ENCODE data around the gene SH3BP1.

Gene SH3BP1

GRCh38 chr22:37680191-37680851 is 40.9 kb downstream of the SH3BP1 start:
- no peak for TF ChIP-seq CTCF (IDR thresholded peaks at IDR 0.05; ENCODE audit: insufficient read depth, low read depth, low read length, missing control alignments)
- no peak for DNase-seq (ENCODE audit: low read depth)
- no peak overlapping the region for H3K4me3 ChIP-seq (ENCODE audit: low read length)

DNA sequence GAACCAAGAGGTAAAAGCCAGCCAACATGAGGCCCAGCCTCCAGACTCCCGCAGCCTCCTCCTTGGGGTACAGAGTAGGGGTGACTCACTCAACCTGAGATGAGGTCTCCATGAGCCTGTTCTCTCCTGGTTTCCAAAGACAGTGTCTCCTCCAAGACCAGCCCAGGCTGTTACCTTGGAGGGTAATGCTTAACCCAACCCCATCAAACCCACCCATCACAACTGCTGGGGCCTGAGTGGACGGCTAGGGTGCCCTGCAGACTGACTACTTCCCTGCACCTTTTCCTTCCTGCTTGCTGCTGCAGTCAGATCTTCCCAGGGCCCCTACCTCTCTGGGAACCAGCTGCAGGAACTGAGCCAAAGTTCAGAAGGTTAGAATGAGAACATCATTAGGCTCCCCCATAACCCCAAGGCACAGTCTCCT is 41.5 kb downstream of the SH3BP1 start:
- no peak for TF ChIP-seq CTCF (IDR thresholded peaks at IDR 0.05; ENCODE audit: insufficient read depth, low read depth, low read length, missing control alignments)
- no peak overlapping the region for H3K4me3 ChIP-seq (ENCODE audit: low read length)
- peak; percentile 16 for DNase-seq (ENCODE audit: low read depth)

DNA sequence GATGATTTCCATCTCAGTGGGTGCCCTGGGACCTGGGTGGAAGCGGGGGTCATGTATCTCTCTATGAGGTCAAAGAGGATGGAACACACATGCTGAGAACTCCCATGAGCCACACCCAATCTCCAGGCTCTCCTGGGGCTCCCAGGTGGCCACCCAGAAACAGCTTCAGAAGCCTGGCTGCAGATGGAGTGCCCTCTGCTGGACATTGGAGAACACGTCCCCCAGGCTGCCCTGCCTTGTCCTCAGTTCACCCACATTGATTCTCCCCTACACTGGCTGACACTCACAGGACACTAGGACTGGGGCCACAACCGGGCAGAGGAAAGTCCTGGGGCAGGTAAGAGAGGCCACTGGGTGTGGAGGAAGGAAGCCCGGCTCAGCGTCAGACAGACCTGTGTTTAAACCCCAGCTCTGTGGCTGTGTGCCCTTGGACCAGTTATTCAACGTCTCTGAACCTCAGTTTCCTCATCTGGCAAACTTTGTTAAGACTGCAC is 42.1 kb downstream of the SH3BP1 start:
- H3K4me3 ChIP-seq (ENCODE audit: low read length), result no peak overlapping the region
- peak; percentile 81 for DNase-seq (ENCODE audit: low read depth)

GRCh38 chr22:37684803-37685615 is 45.5 kb downstream of the SH3BP1 start:
- H3K4me3 ChIP-seq (ENCODE audit: low read length), result no peak overlapping the region
- DNase-seq (ENCODE audit: low read depth), result peak; percentile 93
- TF ChIP-seq CTCF (IDR thresholded peaks at IDR 0.05; ENCODE audit: insufficient read depth, low read depth, low read length, missing control alignments), result no peak

More for the DNA sequence above, 42.1 kb downstream of the SH3BP1 start:
- TF ChIP-seq CTCF (IDR thresholded peaks at IDR 0.05; ENCODE audit: insufficient read depth, low read depth, low read length, missing control alignments), result peak; percentile 88

DNA sequence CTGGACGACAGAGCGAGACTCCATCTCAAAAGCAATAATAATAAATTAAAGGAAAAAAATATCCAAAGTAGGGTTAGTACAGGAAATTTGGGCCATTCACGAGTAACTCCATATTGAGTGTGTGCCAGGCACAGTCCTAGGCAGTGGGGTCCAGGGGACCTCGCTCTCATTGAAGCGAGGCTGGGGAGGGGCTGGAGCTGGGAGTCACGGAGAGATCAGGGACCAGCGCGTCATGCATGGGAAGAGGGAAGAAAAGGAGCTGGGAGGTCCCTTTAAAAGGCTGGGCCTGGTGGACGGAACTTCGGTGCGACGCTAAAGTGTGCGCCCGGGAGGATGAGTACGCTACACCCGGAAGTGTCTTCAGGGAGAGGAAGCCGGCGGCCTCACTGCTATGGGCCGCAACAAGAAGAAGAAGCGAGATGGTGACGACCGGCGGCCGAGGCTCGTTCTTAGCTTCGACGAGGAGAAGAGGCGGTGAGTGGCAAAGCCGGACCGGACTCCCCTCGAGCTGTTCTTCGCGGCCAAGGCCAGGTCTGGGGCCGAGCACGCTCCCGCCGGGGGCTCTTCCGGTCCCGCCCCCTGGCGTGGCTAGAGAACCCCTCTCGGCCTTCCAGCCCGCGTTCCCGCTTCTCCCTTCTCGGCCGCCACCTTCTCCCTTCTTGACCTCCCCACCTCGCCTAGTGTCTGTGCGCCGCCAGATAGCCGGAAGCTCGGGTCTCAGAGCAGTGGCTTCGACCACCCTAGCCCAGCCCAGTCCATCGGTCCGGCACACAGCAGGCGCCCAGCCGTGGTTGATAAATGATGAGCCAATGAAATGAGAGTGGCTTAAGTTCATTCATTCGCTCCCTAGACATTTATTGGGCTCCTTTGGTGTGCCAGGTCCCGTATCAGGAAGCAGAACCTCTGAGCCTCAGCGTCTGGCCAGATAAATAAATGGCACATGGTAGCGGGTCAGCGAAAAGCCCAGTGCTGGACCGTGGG is 46.8 kb downstream of the SH3BP1 start, which contains the start of gene NOL12:
Gene NOL12, plus strand, starts transcription at position 342 of the 981 bp plus-strand sequence. Its CDS starts 50 bp downstream, at position 392.
- no peak for TF ChIP-seq CTCF (IDR thresholded peaks at IDR 0.05; ENCODE audit: insufficient read depth, low read depth, low read length, missing control alignments)
- DNase-seq (ENCODE audit: low read depth), result peak; percentile 91
- peak within 1 kb of the TSS; percentile 97 for H3K4me3 ChIP-seq (ENCODE audit: low read length)

- DNase-seq (ENCODE audit: low read depth), result peak; percentile 61
- H3K4me3 ChIP-seq (ENCODE audit: low read length), result no peak overlapping the region
- no peak for TF ChIP-seq CTCF (IDR thresholded peaks at IDR 0.05; ENCODE audit: insufficient read depth, low read depth, low read length, missing control alignments)
These were observed 50.9 kb downstream of the SH3BP1 start for GRCh38 chr22:37690407-37690806.

Measured in epithelial cell of esophagus (primary cell).